Measurements from ENCODE around the gene HGS.

Gene HGS

GRCh38 chr17:81656118-81656743 is 27.6 kb upstream of the HGS start, which contains the start of gene PDE6G:
Gene PDE6G (minus strand): TSS chr17:81656542. CDS start chr17:81653305, 3,237 bp downstream.
- DNase-seq, result peak in 1 of 2 experiments; percentile 38

- peak; percentile 22 to 69 for DNase-seq
Measured at GRCh38 chr17:81656835-81657234, 27.0 kb upstream of the HGS start.

GRCh38 chr17:81659038-81659437 is 24.8 kb upstream of the HGS start:
- no peak for DNase-seq

GRCh38 chr17:81660441-81660840 is 23.4 kb upstream of the HGS start:
- DNase-seq, result no peak

GRCh38 chr17:81662002-81662401 is 21.8 kb upstream of the HGS start:
- DNase-seq, result no peak

GRCh38 chr17:81664051-81664470 is 19.8 kb upstream of the HGS start:
- no peak for DNase-seq

GRCh38 chr17:81665205-81666091 is 18.4 kb upstream of the HGS start:
- DNase-seq, result peak; percentile 47 to 50

- peak; percentile 50 to 64 for DNase-seq
Measured at GRCh38 chr17:81666092-81666341, 17.8 kb upstream of the HGS start.

- DNase-seq, result peak; percentile 96 to 99
Measured at GRCh38 chr17:81666342-81667191, 17.2 kb upstream of the HGS start, which contains the start of the genes CCDC137 and OXLD1. Gene CCDC137 (plus strand): TSS chr17:81666737. CDS start chr17:81666767, 30 bp downstream. Gene OXLD1 (minus strand): TSS chr17:81666605. CDS start chr17:81666577, 28 bp downstream.

- DNase-seq, result no peak
Measured at GRCh38 chr17:81667754-81668153, 16.1 kb upstream of the HGS start.

- DNase-seq, result no peak
Measured at GRCh38 chr17:81672504-81672903, 11.3 kb upstream of the HGS start.

GRCh38 chr17:81672954-81673353 is 10.9 kb upstream of the HGS start:
- DNase-seq, result no peak

- DNase-seq, result no peak
Measured at GRCh38 chr17:81673561-81674258, 10.1 kb upstream of the HGS start.

- DNase-seq, result peak in 1 of 2 experiments; percentile 62
Measured at GRCh38 chr17:81675515-81676221, 8.1 kb upstream of the HGS start.

GRCh38 chr17:81676906-81677305 is 6.9 kb upstream of the HGS start:
- DNase-seq, result no peak

- DNase-seq, result no peak
Measured at GRCh38 chr17:81680150-81680549, 3.7 kb upstream of the HGS start.

GRCh38 chr17:81681672-81682071 is 2.1 kb upstream of the HGS start:
- DNase-seq, result no peak

- DNase-seq, result peak in 1 of 2 experiments; percentile 56
Measured at GRCh38 chr17:81682565-81683207, 1.1 kb upstream of the HGS start.

- DNase-seq, result peak in 1 of 2 experiments; percentile 58
Measured at GRCh38 chr17:81683208-81683583, 615 bp upstream of the HGS start.

GRCh38 chr17:81684442-81684911 is 666 bp downstream of the HGS start:
- DNase-seq, result no peak

- no peak for DNase-seq
Measured at GRCh38 chr17:81685108-81685507, 1.3 kb downstream of the HGS start.

All from NCI-H524 (cell line).